RCC 7860 (cell line): ENCODE measurements around the gene ZG16B.

Source experiments
- DNase-seq: peaks from one replicate; pipeline ENCODE4 v3.0.0-alpha.2; 2015; ENCODE audit warnings: low spot score
- FAIRE-seq: peaks from 2 replicates; lab custom pipeline; 2012; peaks lifted over from hg19 to GRCh38; lab: Jason Lieb, UNC

ZG16B gene

DNA sequence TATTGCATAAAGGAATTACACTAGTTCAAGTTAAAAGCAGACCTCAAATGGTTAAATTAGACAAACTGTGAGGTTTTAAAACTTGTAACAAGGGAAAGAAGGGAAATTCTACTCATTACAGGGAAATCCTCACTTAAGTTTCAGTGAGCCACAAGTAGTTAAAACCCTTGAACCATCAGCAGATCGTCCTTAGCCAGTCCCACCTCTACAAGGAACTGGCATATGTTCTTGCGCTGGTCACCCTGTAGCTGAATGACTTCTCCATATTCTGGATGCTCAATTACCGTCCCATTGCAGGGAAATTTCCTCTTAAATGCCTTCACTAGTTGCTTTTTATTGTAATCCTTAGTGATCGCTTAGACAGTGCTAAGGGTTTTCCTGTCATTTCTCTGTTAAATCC, 7.6 kb upstream of the ZG16B start:
- no peak for FAIRE-seq
- DNase-seq = no peak

DNA sequence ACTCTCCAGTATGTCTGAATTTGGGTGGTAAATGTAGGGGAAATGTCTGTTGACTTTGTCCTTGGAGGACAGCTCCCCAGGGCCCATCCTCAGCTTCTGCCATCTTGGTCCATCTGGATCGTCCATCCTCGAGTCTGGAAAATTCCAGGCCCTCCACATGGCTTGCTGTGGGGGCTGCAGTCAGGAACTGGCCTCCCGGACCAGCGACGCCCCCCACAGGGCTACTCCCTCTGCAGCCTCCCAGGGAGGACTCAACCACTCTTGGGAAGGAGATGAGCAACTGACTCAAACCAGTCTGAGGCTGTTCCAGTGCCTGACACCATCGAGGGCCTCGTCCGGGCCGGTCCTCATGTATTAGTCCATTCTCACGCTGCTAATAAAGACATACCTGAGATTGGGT, 5.5 kb upstream of the ZG16B start:
- no peak for FAIRE-seq
- DNase-seq = no peak

DNA sequence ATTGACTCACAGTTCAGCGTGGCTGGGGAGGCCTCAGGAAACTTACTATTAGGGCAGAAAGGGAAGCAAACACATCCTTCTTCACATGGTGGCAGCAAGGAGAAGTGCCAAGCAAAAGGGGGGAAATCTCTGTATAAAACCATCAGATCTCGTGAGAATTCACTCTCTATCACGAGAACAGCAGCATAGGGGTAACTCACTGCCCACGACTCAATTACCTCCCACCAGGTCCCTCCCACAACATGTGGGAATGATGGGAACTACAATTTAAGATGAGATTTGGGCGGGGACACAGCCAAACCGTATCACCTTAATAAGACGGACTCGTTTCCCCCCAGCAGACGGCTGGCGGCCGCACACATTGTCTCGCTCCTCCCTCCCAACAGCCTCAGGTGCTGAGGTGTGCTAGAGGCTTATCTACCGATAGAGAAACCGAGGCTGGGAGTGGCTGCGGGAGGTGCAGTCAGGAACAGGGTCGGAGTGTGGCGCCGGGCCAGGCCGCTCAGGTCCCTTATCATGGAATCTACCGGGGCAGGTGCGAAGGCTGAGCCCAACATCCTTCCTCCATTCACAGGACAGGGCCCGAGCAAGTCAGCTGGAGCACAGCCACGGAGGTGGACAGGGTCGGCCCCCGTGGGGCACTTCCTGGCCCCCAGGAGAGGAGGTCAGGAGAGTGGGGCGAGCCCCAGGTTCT, 4.9 kb upstream of the ZG16B start:
- DNase-seq (no peak), FAIRE-seq (no peak)

DNA sequence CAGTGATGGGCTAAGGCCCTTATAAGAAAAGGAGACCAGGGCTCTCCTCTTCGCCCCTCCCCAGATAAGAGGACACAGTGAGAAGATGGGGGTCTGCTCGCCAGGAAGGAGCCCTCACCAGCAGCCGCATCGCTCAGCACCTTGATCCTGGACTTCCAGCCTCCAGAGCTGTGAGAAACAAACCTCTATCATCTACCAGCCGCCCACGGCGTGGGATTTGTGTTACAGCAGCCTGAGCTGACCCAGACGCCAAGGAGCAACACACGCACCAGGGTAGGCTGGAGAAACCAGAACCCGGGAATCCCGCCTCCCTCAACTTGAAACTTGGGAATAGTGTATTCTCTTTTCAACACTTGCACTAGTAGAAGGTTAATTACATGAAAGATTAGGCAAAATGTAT, 4.2 kb upstream of the ZG16B start:
- no peak for FAIRE-seq

DNA sequence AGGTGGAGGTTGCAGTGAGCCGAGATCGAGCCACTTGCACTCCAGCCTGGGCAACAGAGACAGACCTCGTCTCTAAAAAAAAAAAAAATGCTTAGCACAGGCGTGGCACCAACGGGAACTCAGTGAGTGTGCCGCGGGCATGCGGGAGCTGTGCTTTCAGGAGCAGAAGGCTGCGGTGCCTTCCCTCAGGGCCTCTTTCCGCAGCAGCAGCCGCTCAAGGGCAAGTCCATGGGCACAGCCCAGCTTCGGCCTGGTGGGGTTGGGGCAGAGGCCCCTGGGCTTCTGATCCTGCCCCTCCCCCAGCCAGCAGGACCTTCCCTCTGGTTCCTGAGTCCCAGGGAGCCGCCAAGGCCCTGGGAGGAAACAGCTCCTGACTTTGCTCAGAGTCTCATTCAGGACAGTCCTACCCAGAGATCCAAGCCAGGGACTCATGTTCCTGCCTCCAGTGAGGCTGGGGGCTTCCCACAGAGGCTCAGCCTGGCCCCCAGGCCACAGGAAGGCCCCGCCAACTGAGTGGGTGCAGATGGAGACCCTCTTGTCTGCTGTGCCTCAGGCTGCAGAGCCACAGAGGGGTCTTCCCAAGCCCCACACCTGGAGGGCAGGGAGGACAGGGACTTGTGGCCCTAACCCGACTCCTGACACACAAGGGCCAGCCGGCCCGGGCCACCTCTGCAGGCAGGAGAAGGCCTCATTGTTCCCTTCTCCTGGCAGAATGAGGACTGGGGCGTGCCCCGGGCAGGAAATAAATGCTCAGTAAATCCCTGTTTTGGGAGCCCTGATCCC, 3.3 kb upstream of the ZG16B start:
- DNase-seq = no peak
- FAIRE-seq = no peak

More for the DNA sequence above, 4.2 kb upstream of the ZG16B start:
- no peak for DNase-seq

DNA sequence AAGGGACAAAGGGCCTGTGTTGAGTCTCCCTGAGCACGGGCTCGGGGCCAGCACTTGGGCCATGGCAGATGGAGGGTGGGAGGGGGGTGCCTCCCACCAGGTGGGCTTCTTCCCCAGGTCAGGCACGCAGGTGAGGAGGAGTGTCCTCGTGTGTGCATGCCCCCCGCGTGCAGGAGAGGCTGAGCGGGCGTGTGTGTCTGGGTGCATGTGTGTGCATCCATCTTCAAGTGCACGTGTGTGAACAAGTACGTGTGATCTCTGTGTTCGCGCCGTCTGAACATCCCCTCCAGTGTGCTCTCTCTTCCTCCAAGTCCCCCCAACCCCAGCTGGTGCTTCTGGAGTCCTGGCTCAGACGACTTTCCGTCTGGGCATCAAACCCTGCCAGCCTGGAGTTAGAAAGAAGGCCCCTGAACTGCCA, 2.7 kb upstream of the ZG16B start:
- FAIRE-seq = no peak
- DNase-seq = no peak

DNA sequence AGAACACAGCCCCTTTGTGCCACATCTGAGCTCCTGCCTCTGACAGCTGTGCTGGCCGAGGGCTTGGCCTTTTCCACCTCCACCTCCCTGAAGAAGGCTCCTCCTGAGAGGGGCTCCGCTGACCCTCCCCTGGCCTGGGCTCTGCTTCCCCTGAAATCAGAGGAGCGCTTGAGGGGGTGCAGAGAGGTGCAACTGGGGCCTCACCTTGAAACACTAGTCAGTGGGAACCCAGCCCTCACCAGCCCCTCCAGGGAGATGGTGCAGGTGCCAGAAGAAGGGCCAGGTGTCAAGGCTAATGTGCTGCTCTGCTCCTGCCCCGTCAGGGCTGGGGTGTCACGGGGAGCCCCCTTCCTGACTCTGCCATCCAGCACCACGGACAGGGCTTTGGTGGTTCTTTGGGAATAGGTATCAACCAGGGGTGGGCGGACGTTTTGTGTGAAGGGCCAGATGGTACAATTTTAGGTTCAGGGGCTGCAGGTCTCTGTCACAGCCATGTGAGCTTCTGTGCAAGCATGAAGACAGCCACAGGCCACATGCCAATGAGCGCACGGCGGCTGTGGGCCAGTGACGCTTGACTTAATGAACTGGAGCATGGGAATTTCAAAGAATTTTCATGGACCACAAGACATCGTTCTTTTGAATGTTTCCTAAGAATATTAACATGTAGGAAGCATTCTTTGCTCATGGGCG, 2.1 kb upstream of the ZG16B start:
- FAIRE-seq (no peak), DNase-seq (no peak)

DNA sequence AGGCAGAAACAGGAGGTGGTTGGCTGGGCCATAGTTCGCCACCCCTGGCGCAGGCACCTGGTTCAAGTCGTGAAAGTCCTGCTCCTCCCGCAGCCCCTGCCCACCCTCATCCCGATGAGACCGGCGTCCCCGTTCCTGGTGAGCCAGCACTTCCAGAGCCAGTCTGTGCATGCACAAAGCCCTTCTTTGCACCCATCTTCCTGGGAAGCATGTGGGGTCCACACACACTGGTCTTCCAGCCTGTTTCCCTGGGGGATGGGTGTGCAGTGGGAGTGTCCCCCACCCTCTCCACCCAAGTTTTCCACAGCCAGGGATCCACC, 1.6 kb upstream of the ZG16B start:
- FAIRE-seq = no peak

DNA sequence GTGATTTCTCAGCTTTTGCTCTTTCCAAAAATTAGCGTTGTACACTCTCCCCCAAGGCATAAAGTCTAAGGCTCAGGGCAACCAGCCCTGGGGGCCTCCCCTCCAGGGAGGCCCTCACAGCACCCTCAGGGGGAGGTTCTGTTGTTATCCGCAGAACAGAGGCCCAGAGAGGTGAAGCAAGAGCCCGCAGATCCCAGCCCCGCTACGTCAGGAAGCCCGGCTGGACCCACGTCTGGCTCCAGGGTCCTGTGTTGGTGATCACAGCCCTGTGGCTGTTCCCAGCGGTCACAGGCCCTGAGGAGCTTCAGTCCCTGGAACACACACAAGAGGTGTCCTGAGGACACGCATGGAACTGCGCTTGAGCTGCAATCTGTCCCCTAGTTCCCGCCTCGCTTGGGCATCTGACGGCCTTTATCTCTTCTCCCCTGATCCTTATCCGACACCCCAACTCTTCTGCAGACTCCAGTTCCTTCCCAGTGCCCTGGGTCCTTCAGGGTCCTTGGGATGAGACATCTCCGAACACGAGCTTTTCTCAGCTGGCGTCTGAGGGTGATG, 1.1 kb upstream of the ZG16B start:
- no peak for FAIRE-seq
- no peak for DNase-seq

More for the DNA sequence above, 1.6 kb upstream of the ZG16B start:
- DNase-seq = no peak

DNA sequence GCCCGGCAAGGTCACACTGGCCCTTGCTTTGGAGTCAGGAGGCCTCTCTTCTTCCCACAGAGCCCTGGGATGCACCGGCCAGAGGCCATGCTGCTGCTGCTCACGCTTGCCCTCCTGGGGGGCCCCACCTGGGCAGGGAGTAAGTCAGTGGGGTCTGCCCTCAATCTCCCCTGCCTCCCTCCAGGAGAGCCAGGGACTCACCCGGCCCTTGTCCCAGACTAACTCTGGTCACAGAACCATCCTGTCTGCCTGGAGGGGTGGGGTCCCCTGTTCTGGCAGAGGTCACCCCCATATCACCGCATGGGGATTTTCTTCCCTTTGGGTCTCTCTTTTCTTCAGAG, 222 bp downstream of the ZG16B start:
- DNase-seq = no peak
- no peak for FAIRE-seq

DNA sequence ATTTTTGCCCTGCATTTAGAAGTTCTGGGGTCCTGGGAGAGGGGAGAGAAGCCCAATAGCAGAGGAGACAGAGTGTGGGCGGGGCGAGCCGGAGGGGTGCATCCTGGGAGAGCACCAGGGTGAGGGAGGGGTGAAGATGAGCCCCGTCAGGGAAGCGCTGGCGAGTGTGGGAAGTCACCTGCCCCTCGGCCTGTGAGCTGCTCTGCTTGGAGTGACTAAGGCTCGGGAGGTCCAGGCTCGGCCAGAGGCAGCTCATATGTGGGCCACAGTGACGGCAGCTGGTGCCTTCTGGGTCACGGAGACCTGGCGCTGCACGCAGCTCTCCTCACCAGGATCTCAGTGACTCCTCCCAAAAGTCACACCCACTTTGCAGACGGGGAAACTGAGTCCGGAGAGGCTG, 1.1 kb downstream of the ZG16B start:
- FAIRE-seq = no peak
- no peak for DNase-seq

DNA sequence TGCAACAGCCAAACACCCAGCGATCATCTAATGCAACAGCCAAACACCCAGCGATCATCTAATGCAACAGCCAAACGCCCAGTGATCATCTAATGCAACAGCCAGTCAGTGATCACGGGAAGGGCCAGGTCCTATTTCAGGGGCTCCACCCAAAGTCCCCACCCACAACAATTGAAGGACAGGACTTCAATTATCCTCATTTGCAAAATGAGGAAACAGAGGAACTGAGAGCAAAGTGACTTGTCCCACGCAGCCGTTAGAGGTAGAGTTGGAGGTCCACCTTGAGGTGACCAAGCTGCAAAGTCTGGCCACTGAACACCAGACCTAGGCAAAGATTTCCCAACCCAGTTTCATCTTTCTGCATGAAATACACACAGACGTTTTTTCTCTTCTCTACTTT, 3.7 kb downstream of the ZG16B start:
- FAIRE-seq (no peak), DNase-seq (no peak)

DNA sequence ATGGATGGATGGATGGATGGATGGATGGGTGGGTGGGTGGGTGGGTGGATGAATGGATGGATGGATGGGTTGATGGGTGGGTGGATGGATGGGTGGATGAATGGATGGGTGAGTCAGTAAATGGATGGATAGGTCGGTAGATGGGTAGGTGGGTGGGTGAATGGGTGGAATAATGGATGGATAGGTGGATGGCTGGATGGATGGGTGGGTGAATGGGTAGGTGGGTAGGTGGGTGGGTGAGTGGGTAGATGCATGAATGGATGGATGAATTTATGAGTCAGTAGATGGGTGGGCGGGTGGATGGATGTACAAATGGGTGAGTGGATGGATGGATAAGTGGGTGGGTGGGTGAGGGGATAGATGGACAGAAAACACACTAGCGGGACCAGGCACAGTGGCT, 4.9 kb downstream of the ZG16B start:
- FAIRE-seq (no peak), DNase-seq (no peak)

DNA sequence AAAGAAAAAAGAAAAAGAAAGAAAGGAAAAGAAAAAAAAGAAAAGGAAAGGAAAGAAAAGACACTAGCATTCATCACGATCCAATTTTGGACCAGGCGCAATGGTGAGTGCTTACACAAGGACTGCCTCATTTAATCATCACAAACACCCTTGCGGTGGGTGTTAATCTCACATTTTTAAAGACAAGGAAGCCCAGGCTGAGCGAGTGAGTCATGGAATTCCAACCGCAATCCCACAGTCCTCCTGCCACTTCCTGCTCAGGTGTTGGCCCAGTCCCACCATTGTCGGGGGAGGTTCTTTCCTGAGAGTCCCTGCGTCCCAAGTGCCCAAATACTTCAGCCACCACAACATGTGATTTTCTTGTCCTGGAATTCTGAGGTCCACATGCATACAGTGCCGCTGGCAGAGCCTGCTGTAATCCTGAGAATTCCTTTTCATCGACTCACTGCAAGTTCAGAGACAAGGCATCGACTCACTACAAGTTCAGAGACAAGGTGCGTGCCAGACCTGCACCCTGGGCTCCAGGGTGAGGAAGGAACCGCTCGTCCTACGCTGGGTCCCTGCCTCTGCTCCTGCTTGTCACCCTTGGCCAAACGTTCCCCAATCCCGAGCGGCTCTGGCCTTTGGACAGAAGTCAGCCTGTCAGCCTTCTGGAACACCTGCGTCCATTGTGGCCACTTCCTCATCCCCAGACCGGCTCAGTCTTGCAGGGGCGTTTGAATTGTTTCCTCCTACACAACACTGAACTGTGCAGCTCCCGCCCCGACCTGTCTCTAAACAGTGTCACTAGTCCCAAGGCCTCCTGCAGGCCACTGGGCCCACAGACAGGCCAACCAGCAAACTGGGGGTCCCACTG, 5.8 kb downstream of the ZG16B start:
- FAIRE-seq = peak; percentile 99
- DNase-seq = peak; percentile 100

DNA sequence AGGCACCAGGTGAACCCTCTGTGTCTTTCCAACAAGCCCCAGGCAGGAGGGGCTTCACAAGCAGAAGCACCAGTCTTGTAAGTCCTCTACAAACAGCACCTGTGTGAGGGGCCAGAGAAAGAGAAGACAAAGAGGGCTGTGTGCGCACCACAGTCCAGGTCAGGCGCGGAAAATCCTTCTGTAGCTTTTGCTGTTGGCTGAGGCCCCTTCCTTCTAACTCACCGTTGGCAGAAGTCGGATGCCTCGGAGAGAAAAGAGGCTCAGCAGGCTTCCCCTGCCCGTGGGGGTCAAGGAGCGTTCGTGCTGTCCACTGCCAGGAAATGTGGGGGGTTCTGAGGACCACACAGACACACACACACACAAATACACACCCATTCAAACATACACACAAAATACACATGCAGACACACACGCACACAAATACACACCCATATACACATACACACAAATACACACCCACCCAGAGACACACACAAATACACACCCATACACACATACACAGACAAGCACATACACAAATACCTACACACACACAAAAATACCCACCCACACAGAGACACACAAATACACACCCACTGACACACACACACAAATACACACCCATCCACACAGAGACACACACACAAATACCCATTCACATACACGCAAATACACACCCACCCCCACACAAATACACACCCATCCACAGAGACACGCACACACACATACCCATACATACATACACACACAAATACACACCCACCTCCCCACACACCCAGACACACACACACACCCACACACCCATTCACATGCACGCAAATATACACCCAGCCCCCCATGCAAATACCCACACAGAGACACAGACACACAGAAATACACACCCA, 6.8 kb downstream of the ZG16B start:
- DNase-seq = no peak
- FAIRE-seq = no peak

DNA sequence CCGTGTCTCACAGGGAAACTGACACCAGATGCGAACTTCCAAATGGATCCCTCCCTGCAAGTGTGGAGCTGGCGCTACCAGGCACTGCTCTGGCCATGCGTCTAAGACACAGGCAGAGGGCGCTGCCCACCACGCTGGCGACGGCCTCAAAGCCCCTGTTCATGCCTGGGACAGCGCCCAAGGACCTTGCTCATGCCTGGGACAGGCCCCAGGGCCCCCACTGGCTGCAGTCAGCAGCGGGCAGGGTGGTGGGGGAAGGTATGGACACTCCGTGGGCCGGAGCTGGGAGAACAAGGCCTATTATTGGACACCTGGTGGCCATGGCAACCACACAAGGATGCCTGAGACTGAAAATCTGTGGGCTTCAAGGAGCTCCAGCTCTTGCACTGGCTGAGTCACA, 8.8 kb downstream of the ZG16B start:
- FAIRE-seq (no peak), DNase-seq (peak; percentile 32)

DNA sequence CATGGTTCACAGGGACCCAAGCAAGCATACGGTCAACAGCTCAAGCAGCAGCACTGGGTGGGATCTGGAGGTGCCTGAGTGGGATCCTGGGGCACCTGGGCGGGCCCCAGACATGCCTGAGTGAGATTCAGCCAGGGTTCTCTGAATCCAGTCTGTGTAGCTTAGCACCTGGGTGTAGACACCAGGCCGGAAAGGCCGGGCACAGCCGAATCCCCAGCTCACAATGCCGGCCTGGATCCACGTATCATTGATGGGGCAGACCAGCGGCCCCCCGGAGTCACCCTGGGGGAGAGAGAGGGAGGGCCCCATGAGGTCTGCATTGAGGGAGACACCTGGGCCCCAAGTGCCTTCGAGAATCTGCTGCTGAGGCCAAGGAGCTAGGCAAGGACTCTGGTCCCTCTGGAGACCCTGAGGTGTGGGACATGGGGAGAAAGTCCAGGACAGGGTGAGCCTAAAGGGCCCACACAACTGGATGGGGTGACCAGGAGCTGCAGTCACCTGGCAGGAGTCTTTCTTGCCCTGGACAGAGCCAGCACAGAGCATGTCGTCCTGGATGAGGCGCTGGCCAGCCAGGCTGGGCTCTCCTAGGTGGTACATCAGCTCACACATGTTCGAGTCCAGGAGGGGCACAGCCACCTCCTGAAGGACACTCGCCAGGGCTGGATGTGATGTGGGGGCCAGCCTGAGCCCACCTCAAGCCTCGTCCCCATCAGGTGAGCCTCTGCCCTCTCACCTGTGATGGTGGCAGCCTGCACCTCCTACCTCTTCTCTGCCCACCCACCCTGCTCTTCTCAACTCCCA, 9.7 kb downstream of the ZG16B start:
- FAIRE-seq = no peak
- DNase-seq = no peak

DNA sequence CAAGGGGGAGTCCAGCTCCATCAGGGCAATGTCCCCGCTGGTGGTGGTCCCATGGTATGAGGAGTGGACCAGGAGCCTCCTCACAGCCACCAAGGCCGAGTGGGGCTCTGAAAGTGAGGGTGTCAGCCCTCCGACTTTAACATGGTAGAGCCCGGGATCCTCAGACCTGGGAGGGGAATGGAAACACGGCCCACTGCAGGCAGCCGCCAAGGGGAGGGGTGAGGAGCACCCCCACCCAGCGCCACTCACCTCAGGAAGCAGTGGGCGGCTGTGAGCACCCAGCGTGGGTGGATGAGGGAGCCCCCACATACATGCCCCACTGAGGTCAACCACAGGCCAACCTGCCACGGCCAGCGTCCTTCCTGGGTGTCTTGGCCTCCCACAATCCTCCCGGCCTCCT, 10.8 kb downstream of the ZG16B start:
- no peak for DNase-seq
- no peak for FAIRE-seq

DNA sequence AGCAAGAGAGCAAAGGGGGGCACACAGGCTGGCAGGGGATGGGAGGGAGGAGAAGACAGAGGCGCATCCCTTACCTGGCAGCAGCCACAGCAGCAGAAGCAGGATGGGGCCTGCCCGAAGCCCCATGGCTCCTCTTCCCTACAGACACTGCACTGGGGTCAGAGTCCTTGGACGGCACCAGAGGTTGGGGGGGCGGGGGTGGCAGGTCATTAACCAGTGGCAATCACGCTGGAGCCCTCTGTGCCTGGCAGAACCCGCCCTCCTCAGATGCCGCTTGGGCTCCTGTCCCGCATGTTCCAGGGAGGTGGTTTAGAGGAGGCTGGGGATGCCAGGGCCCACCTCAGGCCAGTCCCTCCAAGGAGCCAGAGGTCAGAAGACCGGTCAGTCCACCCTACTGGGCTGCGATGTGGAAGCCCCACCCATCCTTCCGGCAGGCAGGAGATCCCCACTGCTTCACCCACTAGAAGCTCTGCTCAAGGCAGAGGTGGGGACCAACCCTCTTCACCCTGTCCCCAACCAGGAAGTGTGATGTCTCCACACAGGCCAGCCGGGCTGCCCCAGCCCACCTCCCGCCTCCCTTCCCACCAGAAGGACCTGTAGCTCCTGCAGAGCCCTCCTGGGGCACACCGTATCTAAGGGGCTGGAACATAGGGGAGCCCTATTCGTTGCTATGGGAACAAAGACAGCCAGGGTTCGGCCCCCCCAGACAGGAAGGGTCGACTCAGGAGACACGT, 11.7 kb downstream of the ZG16B start:
- FAIRE-seq (no peak), DNase-seq (no peak)
